Stimulated activated CD4-positive, alpha-beta T cell treated with anti-CD3 and anti-CD28 coated beads, Interleukin-1b, Interleukin-23, amount 100 ng/mL, for 1 hour (primary cell): Measurements from ENCODE around the gene NGEF.
A peak's percentile ranks its signal among the peaks of the same experiment; 100 is the strongest.

Experiments used
- DNase-seq, 2 donors: peaks; one replicate each; pipeline ENCODE4 v3.0.0-alpha.2; 2020; ENCODE audit warnings: low read depth in 2 of 2

NGEF gene

DNA sequence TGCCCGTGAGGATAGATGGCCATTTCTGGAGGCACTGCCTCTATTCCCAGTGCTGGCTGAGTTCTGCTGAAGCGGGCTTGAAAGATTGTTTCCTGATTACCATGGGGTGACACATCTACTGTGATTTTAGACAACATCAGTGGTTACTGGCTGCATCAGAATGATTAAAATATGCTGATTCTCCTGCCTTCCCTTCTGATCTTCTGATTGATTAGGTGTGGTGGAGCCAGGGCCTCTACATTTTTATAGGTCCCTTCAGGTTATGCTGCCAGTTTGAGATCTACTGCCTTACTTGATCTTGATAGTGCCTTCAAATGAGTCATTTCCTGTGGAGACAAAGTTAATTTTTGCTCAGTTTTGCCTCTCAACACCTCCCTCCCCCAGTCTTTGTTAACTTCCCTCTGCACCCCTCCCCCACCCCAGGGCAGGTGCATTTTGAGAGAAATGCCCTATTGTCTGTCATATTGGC is 174.6 kb downstream of the NGEF start:
- peak; percentile 7 to 28 for DNase-seq

DNA sequence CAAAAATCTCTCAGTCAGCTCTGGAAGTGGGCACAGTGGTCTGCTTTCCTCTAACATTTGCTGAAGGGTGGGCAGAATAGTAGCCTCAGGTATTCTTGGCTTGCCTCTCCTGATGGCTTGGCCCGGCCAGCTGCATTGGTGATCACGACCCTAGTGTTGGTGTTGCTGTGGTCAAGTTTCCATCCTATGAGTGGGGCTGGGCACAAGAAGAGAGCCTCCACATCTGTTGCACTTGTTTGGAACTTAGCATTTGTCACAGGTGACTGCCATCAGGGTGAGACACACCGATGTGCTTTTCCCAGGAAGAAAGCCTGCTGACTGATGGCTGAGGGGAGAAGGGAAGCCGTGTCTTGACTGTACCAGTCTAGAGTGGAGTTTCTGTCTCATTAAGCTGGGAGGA is 176.1 kb downstream of the NGEF start:
- DNase-seq: no peak

DNA sequence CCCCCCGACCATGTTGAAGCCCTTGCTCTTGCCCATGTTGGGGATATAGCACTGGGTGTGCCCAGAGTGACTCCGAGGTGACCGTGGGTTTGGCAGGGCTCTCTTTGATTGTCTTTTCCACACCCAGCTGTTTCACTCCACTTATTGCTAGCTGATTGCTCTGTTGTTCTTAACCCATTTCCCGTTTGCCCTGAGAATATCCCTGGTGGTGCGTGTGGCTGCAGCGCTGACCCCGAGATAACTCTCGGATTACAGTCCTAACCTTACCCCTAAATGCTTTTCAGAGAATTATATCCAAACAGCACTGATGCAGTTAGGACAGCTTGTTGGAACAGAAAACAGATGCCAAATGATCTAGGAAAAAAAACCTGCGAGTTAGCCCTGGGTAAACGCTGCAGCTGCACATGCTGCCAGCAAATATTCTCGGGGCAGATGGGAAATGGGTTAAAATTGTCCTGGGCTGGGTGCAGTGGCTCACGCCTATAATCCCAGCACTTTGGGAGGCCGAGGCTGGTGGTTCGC is 177.3 kb downstream of the NGEF start:
- DNase-seq: no peak

DNA sequence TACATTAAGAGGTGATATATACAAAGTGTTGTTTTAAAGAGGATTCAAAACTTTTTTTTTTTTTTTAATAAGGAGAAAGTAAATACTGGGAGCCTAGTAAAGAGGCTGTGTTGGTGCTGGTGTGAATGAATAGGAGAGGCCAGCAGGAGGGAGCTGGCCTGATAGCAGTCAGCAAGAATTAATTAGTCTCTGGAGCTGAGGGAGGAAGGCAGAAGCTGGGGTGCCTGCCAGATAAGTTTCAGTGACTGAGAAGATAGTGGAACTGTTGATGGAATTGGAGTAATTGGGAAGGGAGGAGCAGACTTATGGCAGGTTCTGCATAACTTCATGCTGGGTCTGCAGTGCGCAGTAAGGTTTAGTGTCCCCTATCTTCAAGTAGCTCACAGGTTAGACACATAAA is 179.2 kb downstream of the NGEF start:
- no peak for DNase-seq

DNA sequence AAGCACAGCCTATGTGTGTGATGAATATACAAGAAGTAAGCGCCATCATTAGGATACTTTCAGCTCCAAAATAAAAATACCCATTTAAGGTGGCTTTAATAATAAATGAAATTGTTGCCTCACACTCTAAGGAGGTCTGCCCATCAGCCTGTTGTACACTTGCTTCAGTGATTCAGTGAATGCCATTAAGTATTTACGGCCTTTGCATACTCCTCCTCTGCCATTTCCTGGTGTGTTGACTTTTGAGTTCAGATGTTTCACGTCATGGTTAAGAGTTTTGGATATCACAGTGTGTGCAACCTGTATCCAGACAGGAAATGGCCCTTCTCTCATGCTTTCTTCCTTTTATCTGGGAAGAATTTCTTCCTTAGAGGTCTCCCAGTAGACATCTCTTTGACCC is 181.6 kb downstream of the NGEF start:
- no peak for DNase-seq

DNA sequence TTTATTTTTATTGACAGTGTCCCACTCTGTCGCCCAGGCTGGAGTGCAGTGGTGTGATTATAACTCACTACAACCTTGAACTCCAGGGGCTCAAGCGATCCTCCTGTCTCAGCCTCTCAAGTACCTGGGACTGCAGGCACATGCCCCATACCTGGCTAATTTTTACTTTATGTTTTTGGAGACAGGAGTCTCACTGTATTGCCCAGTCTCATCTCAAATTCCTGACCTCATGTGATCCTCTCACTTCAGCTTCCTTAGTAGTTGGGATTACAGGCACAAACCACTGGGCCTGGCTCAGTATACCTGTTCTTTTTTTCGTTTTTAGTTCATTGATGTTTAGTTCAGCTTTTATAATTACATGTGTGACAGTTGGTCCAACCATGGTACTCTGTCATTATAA is 183.1 kb downstream of the NGEF start:
- no peak for DNase-seq
